OCI-LY1 (cell line): Measurements from ENCODE around the gene PLEKHA6.
A peak's percentile ranks its signal among the peaks of the same experiment; 100 is the strongest.

ENCODE experiments used
- H2AFZ ChIP-seq: fragments of 200-600 bp; sonication (generic), shearing (Covaris generic); 2 replicates; pipeline ENCODE4 v1.6.0; 2014; ENCODE audit warnings: antibody characterized with exemption, mild to moderate bottlenecking, low read length
- H3F3A ChIP-seq: fragments of 200-600 bp; sonication (generic), shearing (Covaris generic); 2 replicates; pipeline ENCODE4 v1.6.0; 2014; ENCODE audit warnings: mild to moderate bottlenecking, antibody characterized with exemption, low read length, moderate library complexity; ENCODE audit not compliant: insufficient read depth
- H3K27ac ChIP-seq: fragments of 200-600 bp; sonication (generic); 2 replicates; pipeline ENCODE4 v1.5.1; 2014; ENCODE audit warnings: low read length, mixed run types, mild to moderate bottlenecking, low read depth; ENCODE audit not compliant: poor library complexity, severe bottlenecking
- H3K27me3 ChIP-seq: fragments of 200-600 bp; sonication (generic); 2 replicates; pipeline ENCODE4 v1.6.0; 2014; ENCODE audit warnings: antibody characterized with exemption, mild to moderate bottlenecking, low read length, moderate library complexity; ENCODE audit not compliant: insufficient read depth
- H3K36me3 ChIP-seq: fragments of 200-600 bp; sonication (generic); 2 replicates; pipeline ENCODE4 v1.6.1; 2014; ENCODE audit warnings: mild to moderate bottlenecking, antibody characterized with exemption, low read length, moderate library complexity, mixed read lengths; ENCODE audit not compliant: insufficient read depth
- H3K4me1 ChIP-seq: fragments of 200-600 bp; sonication (generic); 2 replicates; pipeline ENCODE4 v1.5.1; 2014; ENCODE audit warnings: mild to moderate bottlenecking, low read length, moderate library complexity; ENCODE audit not compliant: insufficient read depth, severe bottlenecking
- H3K4me2 ChIP-seq: fragments of 200-600 bp; sonication (generic), shearing (Covaris generic); 2 replicates; pipeline ENCODE4 v1.6.1; 2014; ENCODE audit warnings: low read length
- H3K4me3 ChIP-seq: fragments of 200-600 bp; sonication (generic); 2 replicates; pipeline ENCODE4 v1.5.1; 2014; ENCODE audit warnings: low read length, low read depth, mild to moderate bottlenecking, mixed read lengths; ENCODE audit not compliant: poor library complexity, severe bottlenecking
- H3K79me2 ChIP-seq: fragments of 200-600 bp; shearing (Covaris generic); 2 replicates; pipeline ENCODE4 v1.6.1; 2016; ENCODE audit warnings: mixed run types, low read length, mixed read lengths; ENCODE audit not compliant: insufficient read depth
- H3K9ac ChIP-seq: fragments of 200-600 bp; sonication (generic), shearing (Covaris generic); 2 replicates; pipeline ENCODE4 v1.6.1; 2014; ENCODE audit warnings: mild to moderate bottlenecking, low read length, mixed read lengths
- H3K9me2 ChIP-seq: fragments of 200-600 bp; sonication (generic), shearing (Covaris generic); 2 replicates; pipeline ENCODE4 v1.6.1; 2014; ENCODE audit warnings: low read depth, mild to moderate bottlenecking, low read length, mixed read lengths
- H3K9me3 ChIP-seq: fragments of 200-600 bp; shearing (Covaris generic); 2 replicates; pipeline ENCODE4 v1.6.1; 2014; ENCODE audit warnings: low read length, mixed read lengths
- H4K20me1 ChIP-seq: fragments of 200-600 bp; sonication (generic), shearing (Covaris generic); 2 replicates; pipeline ENCODE4 v1.6.0; 2016; ENCODE audit warnings: mild to moderate bottlenecking, low read length; ENCODE audit not compliant: insufficient read depth
- CTCF ChIP-seq: fragments of 200-600 bp; sonication (generic), shearing (Covaris generic); IDR thresholded peaks from 2 replicates; pipeline ENCODE4 v1.5.1; 2017; ENCODE audit warnings: mild to moderate bottlenecking, antibody characterized with exemption, low read length, moderate library complexity, mixed read lengths
- EZH2 ChIP-seq: fragments of 200-600 bp; sonication (generic), shearing (Covaris generic); IDR thresholded peaks from 2 replicates; pipeline ENCODE4 v1.8.0; 2017; ENCODE audit warnings: borderline replicate concordance, mixed run types, mild to moderate bottlenecking, antibody characterized with exemption, low read length, moderate library complexity, mixed read lengths

Gene PLEKHA6

DNA sequence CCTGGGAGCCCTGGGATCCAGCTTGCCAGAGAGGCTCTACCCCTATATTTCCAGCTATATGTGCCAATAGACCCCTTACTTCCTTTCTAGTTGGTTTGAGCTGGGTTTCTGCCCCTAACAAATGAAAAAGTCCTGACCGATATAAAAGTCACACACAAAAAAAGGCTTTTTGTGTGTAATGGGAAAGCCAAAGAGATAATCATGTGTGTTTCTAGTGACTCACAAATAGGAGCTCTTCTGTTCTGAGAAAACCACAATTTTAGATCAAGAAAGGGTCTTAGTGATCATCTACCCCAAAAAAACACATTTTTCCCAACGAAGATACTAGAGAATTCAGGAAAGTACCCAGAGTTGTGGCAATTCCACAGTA lies 23.0 kb upstream of the PLEKHA6 start:
- no peaks in the 10 kb centered on the region for H3K9me2 ChIP-seq

GRCh38 chr1:204380293-204380831 lies 20.6 kb upstream of the PLEKHA6 start:
- Histone ChIP-seq H3K4me2 (no peak overlapping the region), H3K36me3 (no peaks in the 10 kb centered on the region), H3K79me2 (no peaks in the 10 kb centered on the region), H3K4me1 (peaks cover 7% of the 10 kb centered on the region), H3K9me2 (no peaks in the 10 kb centered on the region), H2AFZ (no peak overlapping the region), H3K4me3 (no peak overlapping the region), H3K27me3 (peaks cover 25% of the 10 kb centered on the region), H3F3A (no peaks in the 10 kb centered on the region), H3K9ac (no peak overlapping the region), H4K20me1 (no peaks in the 10 kb centered on the region), H3K27ac (no peak overlapping the region), H3K9me3 (no peaks in the 10 kb centered on the region)
- TF ChIP-seq CTCF (no peak), EZH2 (no peak)

More for the DNA sequence above, 23.0 kb upstream of the PLEKHA6 start:
- TF ChIP-seq CTCF (no peak), EZH2 (no peak)
- Histone ChIP-seq H3K4me3 (peak overlapping the region; percentile 48), H3K79me2 (no peaks in the 10 kb centered on the region), H4K20me1 (no peaks in the 10 kb centered on the region), H3K9me3 (no peaks in the 10 kb centered on the region), H3K36me3 (no peaks in the 10 kb centered on the region), H3K27me3 (peaks cover 3% of the 10 kb centered on the region; the same call in 1 of the 2 replicates), H3K4me2 (peak overlapping the region; percentile 48; the same call in 1 of the 2 replicates), H3F3A (no peaks in the 10 kb centered on the region), H3K4me1 (peaks cover 4% of the 10 kb centered on the region), H3K9ac (no peak overlapping the region), H3K27ac (no peak overlapping the region), H2AFZ (no peak overlapping the region)

GRCh38 chr1:204377800-204378668 lies 18.3 kb upstream of the PLEKHA6 start:
- H2AFZ ChIP-seq: no peak overlapping the region
- H3K79me2 ChIP-seq: no peaks in the 10 kb centered on the region
- peak overlapping the region; percentile 67 for H3K4me2 ChIP-seq

More at GRCh38 chr1:204377800-204378668, 18.3 kb upstream of the PLEKHA6 start:
- no peak for TF ChIP-seq CTCF
- TF ChIP-seq EZH2: no peak
- H3K36me3 ChIP-seq: no peaks in the 10 kb centered on the region
- H3K27ac ChIP-seq: no peak overlapping the region
- H3K9me3 ChIP-seq: no peaks in the 10 kb centered on the region
- H3K4me1 ChIP-seq: peaks cover 7% of the 10 kb centered on the region
- peaks cover 22% of the 10 kb centered on the region for H3K27me3 ChIP-seq
- H3F3A ChIP-seq: no peaks in the 10 kb centered on the region
- no peaks in the 10 kb centered on the region for H4K20me1 ChIP-seq
- no peak overlapping the region; the same call in 1 of the 2 replicates for H3K9ac ChIP-seq
- H3K4me3 ChIP-seq: peak overlapping the region; percentile 49
- H3K9me2 ChIP-seq: no peaks in the 10 kb centered on the region
